Trophoblast cell (in vitro differentiated cells and primary cell): ENCODE data around the gene KCNIP4.

Source experiments
- DNase-seq, 2 donors: peaks; one replicate each; pipeline ENCODE4 v3.0.0-alpha.2; 2016
- H2AFZ ChIP-seq: 2 replicates; pipeline ENCODE4 v1.6.1; 2013; ENCODE audit warnings: low read length, moderate library complexity, mild to moderate bottlenecking; ENCODE audit not compliant: insufficient read depth, poor library complexity
- H2AK5ac ChIP-seq: 2 replicates; pipeline ENCODE4 v1.6.1; 2013; ENCODE audit warnings: mild to moderate bottlenecking, low read length
- H2BK120ac ChIP-seq: 2 replicates; pipeline ENCODE4 v1.6.1; 2013; ENCODE audit warnings: low read length, mild to moderate bottlenecking, moderate library complexity; ENCODE audit not compliant: insufficient read depth, poor library complexity
- H2BK12ac ChIP-seq: 2 replicates; pipeline ENCODE4 v1.6.1; 2013; ENCODE audit warnings: mild to moderate bottlenecking, low read length, moderate library complexity
- H2BK5ac ChIP-seq: 2 replicates; pipeline ENCODE4 v1.6.1; 2013; ENCODE audit warnings: low read length, low read depth, moderate library complexity, mild to moderate bottlenecking; ENCODE audit not compliant: poor library complexity
- H3K14ac ChIP-seq: 2 replicates; pipeline ENCODE4 v1.6.1; 2013; ENCODE audit warnings: mild to moderate bottlenecking, low read length
- H3K18ac ChIP-seq: 2 replicates; pipeline ENCODE4 v1.6.1; 2013; ENCODE audit warnings: mild to moderate bottlenecking, low read length
- H3K23ac ChIP-seq: 2 replicates; pipeline ENCODE4 v1.6.1; 2013; ENCODE audit warnings: low read length
- H3K27ac ChIP-seq: 2 replicates; pipeline ENCODE4 v1.5.1; 2013; ENCODE audit warnings: low read depth, mild to moderate bottlenecking, inconsistent platforms, low read length, moderate library complexity
- H3K27me3 ChIP-seq: 2 replicates; pipeline ENCODE4 v1.6.1; 2013; ENCODE audit warnings: inconsistent platforms, mild to moderate bottlenecking, low read length, moderate library complexity; ENCODE audit not compliant: insufficient read depth
- H3K36me3 ChIP-seq, 2 experiments: 1 replicate in 1 of 2; 2 replicates in 1 of 2; pipeline ENCODE4 v1.6.1; 2013; ENCODE audit warnings: low read length in 2 of 2, mild to moderate bottlenecking in 2 of 2, moderate library complexity in 1 of 2; ENCODE audit not compliant: insufficient read depth in 2 of 2, control insufficient read depth in 1 of 2
- H3K4ac ChIP-seq: 2 replicates; pipeline ENCODE4 v1.6.1; 2013; ENCODE audit warnings: low read depth, mild to moderate bottlenecking, low read length, moderate library complexity
- H3K4me1 ChIP-seq, 2 experiments: 1 replicate in 1 of 2; 2 replicates in 1 of 2; pipeline ENCODE4 v1.6.1; 2013; ENCODE audit warnings: low read length in 2 of 2, mild to moderate bottlenecking in 2 of 2, moderate library complexity in 1 of 2; ENCODE audit not compliant: insufficient read depth in 2 of 2, control insufficient read depth in 1 of 2
- H3K4me2 ChIP-seq: 2 replicates; pipeline ENCODE4 v1.6.1; 2013; ENCODE audit warnings: inconsistent platforms, mild to moderate bottlenecking, low read length, moderate library complexity
- H3K4me3 ChIP-seq: 2 replicates; pipeline ENCODE4 v1.5.1; 2013; ENCODE audit warnings: mild to moderate bottlenecking, low read depth, low read length, inconsistent platforms
- H3K79me1 ChIP-seq: one replicate; pipeline ENCODE4 v1.6.1; 2013; ENCODE audit warnings: low read length
- H3K79me2 ChIP-seq: 2 replicates; pipeline ENCODE4 v1.6.1; 2013; ENCODE audit warnings: low read length, mild to moderate bottlenecking; ENCODE audit not compliant: control insufficient read depth, insufficient read depth, poor library complexity
- H3K9ac ChIP-seq: 2 replicates; pipeline ENCODE4 v1.6.1; 2013; ENCODE audit warnings: mild to moderate bottlenecking, low read length
- H3K9me3 ChIP-seq: 2 replicates; pipeline ENCODE4 v1.6.1; 2013; ENCODE audit warnings: low read depth, mild to moderate bottlenecking, control low read depth, inconsistent platforms, low read length; ENCODE audit not compliant: insufficient read depth
- H4K12ac ChIP-seq: 2 replicates; pipeline ENCODE4 v1.6.1; 2013; ENCODE audit warnings: low read depth, mild to moderate bottlenecking, low read length, moderate library complexity
- H4K8ac ChIP-seq: 2 replicates; pipeline ENCODE4 v1.6.1; 2013; ENCODE audit warnings: low read depth, mild to moderate bottlenecking, low read length, moderate library complexity
- H4K91ac ChIP-seq: one replicate; pipeline ENCODE4 v1.6.1; 2013; ENCODE audit warnings: low read depth, mild to moderate bottlenecking, low read length, moderate library complexity
- WGBS: extraction: QIAGEN DNeasy Blood & Tissue Kit; methylation state at CpG from one replicate; pipeline ENCODE4 v1.1.7; 2013; ENCODE audit warnings: missing lambda C conversion rate; ENCODE audit not compliant: insufficient read length, insufficient coverage; ENCODE audit errors: extremely low coverage; 5-methylcytosine and 5-hydroxymethylcytosine counted together

KCNIP4 gene

DNA sequence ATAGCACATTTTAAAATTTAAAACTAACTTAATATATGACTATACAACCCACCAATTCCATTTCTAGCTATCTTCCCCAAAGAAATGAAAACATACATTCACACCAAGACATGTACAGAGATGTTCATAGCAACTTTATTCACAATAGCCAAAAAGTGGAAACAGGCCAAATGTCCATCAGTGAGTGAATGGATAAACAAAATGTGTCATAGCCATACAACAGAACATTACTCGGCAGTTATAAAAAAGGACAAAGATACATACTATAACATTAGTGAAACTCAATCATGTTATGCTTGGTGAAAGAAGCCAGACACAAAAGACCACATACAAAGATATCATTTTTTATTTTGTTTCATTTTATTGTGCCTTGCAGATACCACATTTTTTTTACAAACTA, 851.5 kb downstream of the KCNIP4 start:
- H4K91ac ChIP-seq, result no peak overlapping the region
- H3K4ac ChIP-seq, result no peak overlapping the region
- no peak overlapping the region for H3K23ac ChIP-seq
- no peak overlapping the region for H4K12ac ChIP-seq
- no peak overlapping the region for H3K27ac ChIP-seq
- H3K4me3 ChIP-seq, result no peak overlapping the region
- no peak overlapping the region for H3K18ac ChIP-seq
- DNase-seq, result no peak
- H2BK120ac ChIP-seq, result no peak overlapping the region
- no peak overlapping the region for H3K4me2 ChIP-seq
- no peaks in the 10 kb centered on the region for H3K27me3 ChIP-seq
- H3K36me3 ChIP-seq, result no peaks in the 10 kb centered on the region
- H3K9me3 ChIP-seq, result no peaks in the 10 kb centered on the region
- no peaks in the 10 kb centered on the region for H3K79me2 ChIP-seq
- H3K79me1 ChIP-seq, result no peaks in the 10 kb centered on the region
- H2AK5ac ChIP-seq, result no peak overlapping the region
- no peak overlapping the region for H3K14ac ChIP-seq
- H3K4me1 ChIP-seq, result no peaks in the 10 kb centered on the region
- no peak overlapping the region for H2BK12ac ChIP-seq
- H3K9ac ChIP-seq, result no peak overlapping the region
- WGBS, result no CpG with 5 or more reads among the region's 1 CpG
- no peak overlapping the region for H4K8ac ChIP-seq
- no peak overlapping the region for H2AFZ ChIP-seq
- no peak overlapping the region for H2BK5ac ChIP-seq

DNA sequence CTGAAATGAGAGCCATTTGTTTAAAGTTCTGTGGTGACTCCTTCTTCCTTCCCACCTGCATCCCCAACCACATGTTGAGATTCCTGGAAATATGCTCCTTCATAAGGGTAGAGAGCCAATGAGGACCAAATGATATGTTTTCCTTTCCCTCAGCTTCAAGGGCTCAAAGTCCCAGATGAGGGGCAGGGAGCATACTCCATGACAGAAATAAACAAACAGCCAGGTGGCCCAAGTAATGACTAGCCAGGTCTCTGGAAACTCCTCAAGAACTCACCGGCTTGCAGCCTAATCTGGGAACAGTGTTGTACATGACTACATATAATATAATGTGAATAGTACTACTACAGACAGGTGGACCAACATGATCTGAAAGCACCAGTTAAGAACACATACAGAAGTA, 856.0 kb downstream of the KCNIP4 start:
- Histone ChIP-seq H4K12ac (no peak overlapping the region), H3K4me3 (no peak overlapping the region), H3K9ac (no peak overlapping the region), H3K23ac (no peak overlapping the region), H3K79me1 (no peaks in the 10 kb centered on the region), H3K4me1 (no peaks in the 10 kb centered on the region), H2AK5ac (no peak overlapping the region), H2BK5ac (no peak overlapping the region), H3K27ac (no peak overlapping the region), H2AFZ (no peak overlapping the region), H4K91ac (no peak overlapping the region), H2BK120ac (no peak overlapping the region), H3K27me3 (no peaks in the 10 kb centered on the region), H3K14ac (no peak overlapping the region), H3K4me2 (no peak overlapping the region), H3K9me3 (no peaks in the 10 kb centered on the region), H4K8ac (no peak overlapping the region), H3K79me2 (no peaks in the 10 kb centered on the region), H3K4ac (no peak overlapping the region), H3K18ac (no peak overlapping the region), H2BK12ac (no peak overlapping the region), H3K36me3 (no peaks in the 10 kb centered on the region)
- WGBS, result no CpG with 5 or more reads among the region's 1 CpG
- DNase-seq, result no peak

DNA sequence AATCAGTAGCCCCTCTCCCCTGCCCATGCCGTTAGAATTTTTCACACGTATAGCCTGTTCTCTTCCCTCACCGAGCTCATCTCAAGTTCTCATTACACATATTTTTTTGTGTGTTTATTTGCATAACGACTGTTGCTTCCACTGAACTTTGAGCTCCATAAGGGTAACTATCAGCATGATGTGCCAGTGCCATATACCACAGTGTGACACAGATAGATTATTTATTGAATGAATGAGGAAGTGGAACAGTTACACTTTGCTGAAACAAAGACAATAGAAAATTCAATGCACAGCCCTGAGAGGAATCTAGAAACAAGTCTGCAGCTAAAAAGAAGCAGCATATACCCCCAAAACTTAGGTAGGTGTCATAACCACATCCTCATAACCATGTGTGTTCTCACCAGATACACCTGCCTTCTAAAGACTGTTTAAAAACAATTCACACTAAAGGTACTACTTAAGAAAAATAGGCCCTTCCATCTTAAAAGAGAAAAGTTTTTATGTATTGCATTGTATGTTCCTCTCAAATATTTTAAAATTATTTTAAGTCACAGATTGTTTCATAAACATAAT, 858.4 kb downstream of the KCNIP4 start:
- H4K12ac ChIP-seq, result no peak overlapping the region
- no peak overlapping the region for H2BK12ac ChIP-seq
- H3K79me1 ChIP-seq, result no peaks in the 10 kb centered on the region
- H4K8ac ChIP-seq, result no peak overlapping the region
- no peak overlapping the region for H3K4me2 ChIP-seq
- no peak overlapping the region for H2BK5ac ChIP-seq
- no peak overlapping the region for H3K27ac ChIP-seq
- no peak overlapping the region for H3K23ac ChIP-seq
- H2BK120ac ChIP-seq, result no peak overlapping the region
- no peak overlapping the region for H3K4ac ChIP-seq
- DNase-seq, result no peak
- no peak overlapping the region for H3K4me3 ChIP-seq
- H3K9ac ChIP-seq, result no peak overlapping the region
- no CpG with 5 or more reads among the region's 4 CpGs for WGBS
- H3K27me3 ChIP-seq, result no peaks in the 10 kb centered on the region
- H3K4me1 ChIP-seq, result no peaks in the 10 kb centered on the region
- H2AK5ac ChIP-seq, result no peak overlapping the region
- H3K79me2 ChIP-seq, result no peaks in the 10 kb centered on the region
- no peak overlapping the region for H3K14ac ChIP-seq
- H3K9me3 ChIP-seq, result no peaks in the 10 kb centered on the region
- no peak overlapping the region for H3K18ac ChIP-seq
- H3K36me3 ChIP-seq, result no peaks in the 10 kb centered on the region
- H4K91ac ChIP-seq, result no peak overlapping the region
- no peak overlapping the region for H2AFZ ChIP-seq

DNA sequence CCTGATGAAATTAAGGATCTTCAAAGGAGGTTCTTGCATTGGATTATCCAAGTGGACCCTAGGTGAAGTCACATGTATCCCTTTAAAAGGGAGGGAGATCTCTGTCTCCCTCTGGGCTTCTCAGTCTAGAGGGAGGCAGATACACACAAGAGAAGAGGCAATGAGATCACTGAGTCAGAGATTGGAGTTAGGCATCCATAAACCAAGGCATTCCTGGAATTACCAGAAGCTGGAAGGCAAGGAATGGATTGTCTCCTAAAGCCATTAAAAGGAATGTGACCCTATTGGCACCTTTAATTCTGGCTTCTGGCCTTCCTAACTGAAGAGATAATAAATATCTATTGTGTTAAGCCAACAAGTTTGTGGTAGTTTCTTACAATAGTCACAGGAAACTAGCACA, 865.2 kb downstream of the KCNIP4 start:
- no peak overlapping the region for H2BK5ac ChIP-seq
- no peak overlapping the region for H2BK120ac ChIP-seq
- H3K23ac ChIP-seq, result no peak overlapping the region
- no peak overlapping the region for H3K27ac ChIP-seq
- H3K14ac ChIP-seq, result no peak overlapping the region
- no peak overlapping the region for H3K18ac ChIP-seq
- H3K79me1 ChIP-seq, result no peaks in the 10 kb centered on the region
- H3K79me2 ChIP-seq, result no peaks in the 10 kb centered on the region
- H3K4me2 ChIP-seq, result no peak overlapping the region
- no peaks in the 10 kb centered on the region for H3K9me3 ChIP-seq
- H2AK5ac ChIP-seq, result no peak overlapping the region
- no peak overlapping the region for H3K4ac ChIP-seq
- peak in 1 of 2 donors; percentile 2 for DNase-seq
- no peak overlapping the region for H4K8ac ChIP-seq
- no peak overlapping the region for H2AFZ ChIP-seq
- no peaks in the 10 kb centered on the region for H3K36me3 ChIP-seq
- no peaks in the 10 kb centered on the region for H3K4me1 ChIP-seq
- no peak overlapping the region for H4K91ac ChIP-seq
- no peak overlapping the region for H3K9ac ChIP-seq
- no peak overlapping the region for H4K12ac ChIP-seq
- H3K27me3 ChIP-seq, result no peaks in the 10 kb centered on the region
- no peak overlapping the region for H3K4me3 ChIP-seq
- no peak overlapping the region for H2BK12ac ChIP-seq
